OCI-LY7 (cell line): Measurements from ENCODE around the gene EID2B. TPM values are rescaled to one million over a fixed set of nuclear protein-coding genes. Genes with fewer than 3 reads are reported as not detected.

ENCODE experiments used
- BruUV-seq: library from RNA; stranded (reverse); fragments of 400-500 nt; replicated peaks from 2 replicates; lab custom pipeline; 2021; lab: Mats Ljungman, UMichigan
- CTCF ChIA-PET: fragments of 300-600 bp; sonication (Branson Sonifier 250); formaldehyde crosslinking; loops from one replicate; lab custom pipeline; 2022; ENCODE audit warnings: antibody characterized with exemption; ENCODE audit not compliant: unreplicated experiment; lab: Charles Lee
- POLR2A ChIA-PET: fragments of 300-600 bp; sonication (Branson Sonifier 250); formaldehyde crosslinking; loops from one replicate; lab custom pipeline; 2022; ENCODE audit warnings: antibody characterized with exemption; lab: Charles Lee
- DNase-seq: peaks from one replicate; pipeline ENCODE4 v3.0.0-alpha.2; 2015; ENCODE audit warnings: low spot score
- H2AFZ ChIP-seq: fragments of 200-600 bp; sonication (generic), shearing (Covaris generic); 2 replicates; pipeline ENCODE4 v1.6.1; 2014; ENCODE audit warnings: mild to moderate bottlenecking, antibody characterized with exemption, low read length, moderate library complexity
- H3K27ac ChIP-seq: fragments of 200-600 bp; sonication (generic); 2 replicates; pipeline ENCODE4 v1.5.1; 2014; ENCODE audit warnings: mixed run types, low read depth, mild to moderate bottlenecking, moderate library complexity, low read length, inconsistent platforms; ENCODE audit not compliant: poor library complexity, severe bottlenecking
- H3K36me3 ChIP-seq: fragments of 200-600 bp; sonication (generic); 2 replicates; pipeline ENCODE4 v1.6.1; 2014; ENCODE audit warnings: mild to moderate bottlenecking, antibody characterized with exemption, low read length, moderate library complexity, mixed read lengths; ENCODE audit not compliant: insufficient read depth
- H3K4me1 ChIP-seq: fragments of 200-600 bp; sonication (generic); 2 replicates; pipeline ENCODE4 v1.5.1; 2014; ENCODE audit warnings: mild to moderate bottlenecking, low read length; ENCODE audit not compliant: insufficient read depth, poor library complexity, severe bottlenecking
- H3K4me2 ChIP-seq: fragments of 200-600 bp; sonication (generic); 2 replicates; pipeline ENCODE4 v1.6.1; 2014; ENCODE audit warnings: mild to moderate bottlenecking, low read length
- H3K4me3 ChIP-seq: fragments of 200-600 bp; sonication (generic); 2 replicates; pipeline ENCODE4 v1.5.1; 2014; ENCODE audit warnings: mild to moderate bottlenecking, low read depth, low read length; ENCODE audit not compliant: poor library complexity, severe bottlenecking
- H3K79me2 ChIP-seq: fragments of 200-600 bp; sonication (generic); 2 replicates; pipeline ENCODE4 v1.6.1; 2016; ENCODE audit warnings: low read depth, mild to moderate bottlenecking, low read length, moderate library complexity, mixed read lengths; ENCODE audit not compliant: insufficient read depth
- H3K9me2 ChIP-seq: fragments of 200-600 bp; sonication (generic); 2 replicates; pipeline ENCODE4 v1.6.1; 2016; ENCODE audit warnings: mild to moderate bottlenecking, low read length, mixed read lengths; ENCODE audit not compliant: insufficient read depth
- H3K9me3 ChIP-seq: fragments of 200-600 bp; sonication (generic); 2 replicates; pipeline ENCODE4 v1.6.1; 2014; ENCODE audit warnings: mild to moderate bottlenecking, mixed run types, low read length, mixed read lengths
- H4K20me1 ChIP-seq: fragments of 200-600 bp; sonication (generic); 2 replicates; pipeline ENCODE4 v1.6.1; 2014; ENCODE audit warnings: mild to moderate bottlenecking, antibody characterized with exemption, low read length, moderate library complexity, mixed read lengths; ENCODE audit not compliant: insufficient read depth
- CTCF ChIP-seq: fragments of 200-600 bp; sonication (generic); conservative IDR thresholded peaks from 2 replicates; pipeline ENCODE4 v1.5.1; 2014; ENCODE audit warnings: mild to moderate bottlenecking, antibody characterized with exemption, low read length, moderate library complexity, mixed read lengths
- EZH2phosphoT487 ChIP-seq: fragments of 200-600 bp; sonication (generic); IDR thresholded peaks from 2 replicates; pipeline ENCODE4 v1.6.1; 2018; ENCODE audit warnings: low read depth, borderline replicate concordance, mild to moderate bottlenecking, mixed run types, antibody characterized with exemption, low read length, moderate library complexity, mixed read lengths
- intact Hi-C: fragments of 100-400 bp; cut with micrococcal nuclease; formaldehyde crosslinking; loops from one replicate; pipeline ENCODE4 v1.10.0; 2022; ENCODE audit not compliant: unreplicated experiment
- total RNA-seq, 2 experiments: library from RNA; depleted of rRNA in 1 of 2; stranded (reverse); fragments of >200 nt in 1 of 2; shearing (Covaris generic) in 1 of 2; gene quantifications; 2 replicates each; pipeline ENCODE4 v1.2.3, GENCODE V29; 2014 to 2022

The EID2B gene
- total RNA-seq, 2 experiments from 2014 or later = 8.8 to 13.9 TPM

DNA sequence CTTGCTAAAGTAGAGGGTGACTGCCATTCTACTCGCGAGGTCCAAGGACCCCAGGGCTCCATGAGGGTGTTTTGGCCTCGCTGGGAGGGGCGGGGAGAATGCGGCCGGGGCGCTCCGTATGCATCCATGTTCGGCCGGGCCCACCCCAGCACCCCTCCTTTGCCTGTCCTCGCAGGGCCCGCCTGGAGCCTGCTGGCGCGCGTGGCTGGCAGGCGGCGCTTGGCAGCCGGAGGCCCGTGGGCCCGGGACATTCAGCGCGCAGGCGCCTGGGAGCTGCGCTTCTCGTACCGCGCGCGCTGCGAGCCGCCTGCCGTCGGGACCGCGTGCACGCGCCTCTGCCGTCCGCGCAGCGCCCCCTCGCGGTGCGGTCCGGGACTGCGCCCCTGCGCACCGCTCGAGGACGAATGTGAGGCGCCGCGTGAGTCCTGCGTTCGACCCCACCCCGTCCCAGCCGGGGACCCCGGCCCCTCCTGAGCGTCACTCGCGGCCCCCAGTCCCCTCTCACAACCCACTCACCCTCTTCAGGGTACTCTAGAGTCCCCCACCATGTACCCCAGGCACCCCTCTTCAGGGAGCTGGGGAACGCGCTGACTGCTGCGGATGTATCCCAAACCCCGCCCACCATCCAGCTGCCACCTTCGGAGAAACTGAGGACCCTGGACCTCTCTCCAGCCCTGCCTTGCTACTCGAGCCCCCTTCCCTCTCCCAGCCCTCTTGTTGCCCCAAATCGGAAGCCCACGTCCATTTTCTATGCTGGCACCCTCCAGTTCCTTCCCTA lies 29.8 kb downstream of the EID2B start:
- Histone ChIP-seq H3K79me2 (no peaks in the 10 kb centered on the region), H4K20me1 (no peaks in the 10 kb centered on the region), H3K27ac (no peak overlapping the region), H3K4me1 (peaks cover 22% of the 10 kb centered on the region), H3K4me2 (peak overlapping the region; percentile 53), H3K4me3 (no peak overlapping the region), H3K9me3 (no peaks in the 10 kb centered on the region), H3K9me2 (no peaks in the 10 kb centered on the region), H3K36me3 (no peaks in the 10 kb centered on the region), H2AFZ (peak overlapping the region; percentile 53; the same call in 1 of the 2 replicates)
- BruUV-seq = no TSS peak
- ChIA-PET POLR2A (no interaction called here), CTCF (interaction anchor here (0.5 to 1.0 kb wide), 2 partner anchors 22 kb away, joined by 4 to 11 read pairs; partner anchors contain the start of gene TIMM50)
- intact Hi-C loops = loop anchor here (1.0 kb wide), 1 partner anchor 63 kb away; no protein-coding TSS in a partner anchor
- TF ChIP-seq CTCF (peak; percentile 85), EZH2phosphoT487 (no peak)
- peak; percentile 92 for DNase-seq

GRCh38 chr19:39501340-39501739 lies 31.3 kb downstream of the EID2B start:
- no peak for TF ChIP-seq EZH2phosphoT487
- TF ChIP-seq CTCF = no peak
- H3K9me2 ChIP-seq = no peaks in the 10 kb centered on the region
- POLR2A ChIA-PET = no interaction called here
- no peaks in the 10 kb centered on the region for H3K79me2 ChIP-seq
- no TSS peak for BruUV-seq
- no peaks in the 10 kb centered on the region for H3K36me3 ChIP-seq
- no peak overlapping the region for H3K27ac ChIP-seq
- H3K4me3 ChIP-seq = no peak overlapping the region
- peaks cover 32% of the 10 kb centered on the region for H3K4me1 ChIP-seq
- CTCF ChIA-PET = interaction anchor here (1.0 kb wide), 1 partner anchor 20 kb away, joined by 3 read pairs; no protein-coding TSS in a partner anchor
- H4K20me1 ChIP-seq = no peaks in the 10 kb centered on the region
- intact Hi-C loops = no loop called here
- no peaks in the 10 kb centered on the region for H3K9me3 ChIP-seq
- H2AFZ ChIP-seq = no peak overlapping the region
- H3K4me2 ChIP-seq = no peak overlapping the region
- DNase-seq = no peak

DNA sequence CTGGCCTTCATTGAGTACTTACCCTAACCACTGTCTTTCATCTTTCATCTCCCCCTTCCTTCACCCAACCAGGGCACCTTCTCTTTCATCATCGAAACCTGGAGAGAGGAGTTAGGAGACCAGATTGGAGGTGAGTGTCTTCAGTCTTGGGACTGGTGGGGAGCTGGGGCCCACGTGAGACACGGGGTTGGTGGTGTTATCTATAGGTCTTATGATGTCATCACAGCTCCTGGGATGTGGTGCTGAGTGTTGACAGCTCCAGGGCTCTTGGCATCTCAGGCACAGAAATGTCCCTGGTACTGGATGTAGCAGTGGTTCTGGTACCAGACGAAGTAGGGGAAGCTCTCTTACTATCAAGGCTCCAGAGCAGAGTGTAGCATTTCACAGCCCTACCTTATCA lies 32.1 kb downstream of the EID2B start:
- no peaks in the 10 kb centered on the region for H4K20me1 ChIP-seq
- peaks cover 32% of the 10 kb centered on the region for H3K4me1 ChIP-seq
- H3K27ac ChIP-seq = no peak overlapping the region
- intact Hi-C loops = no loop called here
- H3K36me3 ChIP-seq = no peaks in the 10 kb centered on the region
- ChIA-PET CTCF (interaction anchor here (0.6 to 1.0 kb wide), 2 partner anchors 19 to 20 kb away, joined by 3 to 5 read pairs; partner anchors contain the start of gene TIMM50), POLR2A (interaction anchor here (0.5 kb wide), 1 partner anchor 22 kb away, joined by 3 read pairs; no protein-coding TSS in a partner anchor)
- TF ChIP-seq CTCF = no peak
- no peak for TF ChIP-seq EZH2phosphoT487
- no peak overlapping the region for H3K4me2 ChIP-seq
- no peak for DNase-seq
- H2AFZ ChIP-seq = no peak overlapping the region
- no peaks in the 10 kb centered on the region for H3K9me3 ChIP-seq
- no TSS peak for BruUV-seq
- no peaks in the 10 kb centered on the region for H3K79me2 ChIP-seq
- H3K4me3 ChIP-seq = no peak overlapping the region
- no peaks in the 10 kb centered on the region for H3K9me2 ChIP-seq
